H9 (cell line): ENCODE data around the gene ZC3H8. TPM values are rescaled to one million over a fixed set of nuclear protein-coding genes. Genes with fewer than 3 reads are reported as not detected.

Source experiments
- DNase-seq: peaks from one replicate; pipeline ENCODE4 v3.0.0-alpha.2; 2017
- H2AFZ ChIP-seq: one replicate; pipeline ENCODE4 v1.6.1; 2013; ENCODE audit warnings: mild to moderate bottlenecking, low read length, control low read depth, moderate library complexity
- H2AK5ac ChIP-seq: 2 replicates; pipeline ENCODE4 v1.6.1; 2013; ENCODE audit warnings: low read length, control low read depth, mixed read lengths; ENCODE audit not compliant: insufficient read length
- H2BK120ac ChIP-seq: one replicate; pipeline ENCODE4 v1.6.1; 2013; ENCODE audit warnings: low read depth, mild to moderate bottlenecking, low read length, control low read depth, inconsistent platforms; ENCODE audit not compliant: poor library complexity, severe bottlenecking
- H2BK12ac ChIP-seq: 2 replicates; pipeline ENCODE4 v1.6.1; 2013; ENCODE audit warnings: low read length, control low read depth, mixed read lengths, low read depth; ENCODE audit not compliant: insufficient read length
- H2BK15ac ChIP-seq: 2 replicates; pipeline ENCODE4 v1.6.1; 2013; ENCODE audit warnings: low read depth, low read length, control low read depth
- H2BK20ac ChIP-seq: one replicate; pipeline ENCODE4 v1.6.1; 2013; ENCODE audit warnings: low read depth, mild to moderate bottlenecking, low read length, control low read depth, inconsistent platforms; ENCODE audit not compliant: poor library complexity, severe bottlenecking
- H2BK5ac ChIP-seq: 2 replicates; pipeline ENCODE4 v1.6.1; 2013; ENCODE audit warnings: low read length, control low read depth, mixed read lengths; ENCODE audit not compliant: insufficient read length
- H3K14ac ChIP-seq: 2 replicates; pipeline ENCODE4 v1.6.1; 2013; ENCODE audit warnings: low read length, control low read depth; ENCODE audit not compliant: insufficient read depth
- H3K18ac ChIP-seq: 2 replicates; pipeline ENCODE4 v1.6.1; 2013; ENCODE audit warnings: low read depth, mild to moderate bottlenecking, mixed read lengths, low read length, control low read depth; ENCODE audit not compliant: insufficient read length
- H3K23ac ChIP-seq: 2 replicates; pipeline ENCODE4 v1.6.1; 2013; ENCODE audit warnings: low read length, control low read depth, mixed read lengths, low read depth; ENCODE audit not compliant: insufficient read length
- H3K23me2 ChIP-seq: 2 replicates; pipeline ENCODE4 v1.6.1; 2013; ENCODE audit warnings: low read depth, mild to moderate bottlenecking, mixed read lengths, low read length, control low read depth; ENCODE audit not compliant: insufficient read length, poor library complexity, severe bottlenecking
- H3K27ac ChIP-seq: 2 replicates; pipeline ENCODE4 v1.5.1; 2013; ENCODE audit warnings: low read length, control low read depth, mixed read lengths, low read depth; ENCODE audit not compliant: insufficient read length
- H3K27me3 ChIP-seq: 2 replicates; pipeline ENCODE4 v1.6.1; 2013; ENCODE audit warnings: low read length, control low read depth, inconsistent platforms; ENCODE audit not compliant: insufficient read depth
- H3K4ac ChIP-seq: 2 replicates; pipeline ENCODE4 v1.6.1; 2013; ENCODE audit warnings: low read depth, mild to moderate bottlenecking, control low read depth, inconsistent platforms, low read length, moderate library complexity
- H3K4me1 ChIP-seq: 2 replicates; pipeline ENCODE4 v1.6.1; 2013; ENCODE audit warnings: low read length, control low read depth, inconsistent platforms; ENCODE audit not compliant: insufficient read depth
- H3K4me2 ChIP-seq: 2 replicates; pipeline ENCODE4 v1.6.1; 2013; ENCODE audit warnings: low read length, control low read depth, mixed read lengths; ENCODE audit not compliant: insufficient read length, insufficient read depth
- H3K56ac ChIP-seq: 2 replicates; pipeline ENCODE4 v1.6.1; 2013; ENCODE audit warnings: low read depth, mild to moderate bottlenecking, mixed read lengths, low read length, control low read depth; ENCODE audit not compliant: insufficient read length
- H3K79me1 ChIP-seq: 2 replicates; pipeline ENCODE4 v1.6.1; 2013; ENCODE audit warnings: low read depth, mild to moderate bottlenecking, moderate library complexity, low read length, control low read depth, inconsistent platforms; ENCODE audit not compliant: insufficient read depth, poor library complexity, severe bottlenecking
- H3K79me2 ChIP-seq: 2 replicates; pipeline ENCODE4 v1.6.1; 2013; ENCODE audit warnings: low read length, control low read depth, inconsistent platforms; ENCODE audit not compliant: insufficient read depth
- H3K9ac ChIP-seq: 2 replicates; pipeline ENCODE4 v1.6.1; 2013; ENCODE audit warnings: low read length, control low read depth, mixed read lengths; ENCODE audit not compliant: insufficient read length; ENCODE audit errors: extremely low read depth
- H3K9me3 ChIP-seq: one replicate; pipeline ENCODE4 v1.6.1; 2013; ENCODE audit warnings: low read depth, low read length, inconsistent platforms; ENCODE audit not compliant: control insufficient read depth
- H3T11ph ChIP-seq: one replicate; pipeline ENCODE4 v1.6.1; 2013; ENCODE audit warnings: mild to moderate bottlenecking, low read length, control low read depth, inconsistent platforms
- H4K20me1 ChIP-seq: one replicate; pipeline ENCODE4 v1.6.1; 2013; ENCODE audit not compliant: control insufficient read depth, insufficient read length, insufficient read depth
- H4K5ac ChIP-seq: 2 replicates; pipeline ENCODE4 v1.6.1; 2013; ENCODE audit warnings: low read depth, mild to moderate bottlenecking, mixed read lengths, low read length, control low read depth; ENCODE audit not compliant: insufficient read length
- H4K8ac ChIP-seq: replicated peaks from 2 replicates; pipeline ENCODE4 v1.6.1; 2013; ENCODE audit warnings: low read length, control low read depth, mixed read lengths, low read depth; ENCODE audit not compliant: insufficient read length
- H4K91ac ChIP-seq: 2 replicates; pipeline ENCODE4 v1.6.1; 2013; ENCODE audit warnings: low read depth, mild to moderate bottlenecking, moderate library complexity, mixed read lengths, low read length, control low read depth; ENCODE audit not compliant: insufficient read length
- H3K27ac Mint-ChIP-seq, 3 experiments: 2 replicates in 2 of 3; 3 replicates in 1 of 3; pipeline ENCODE4 v1.8.0; 2020 to 2021; ENCODE audit warnings: mixed read lengths in 3 of 3, mild to moderate bottlenecking in 1 of 3, moderate library complexity in 1 of 3
- H3K27me3 Mint-ChIP-seq: 2 replicates; pipeline ENCODE4 v1.8.0; 2021; ENCODE audit warnings: low read depth, mild to moderate bottlenecking, moderate library complexity, mixed read lengths
- H3K36me3 Mint-ChIP-seq, 3 experiments: 2 replicates in 2 of 3; 3 replicates in 1 of 3; pipeline ENCODE4 v1.8.0; 2020 to 2021; ENCODE audit warnings: low read depth in 3 of 3, mixed read lengths in 3 of 3; ENCODE audit not compliant: insufficient read depth in 1 of 3
- H3K4me1 Mint-ChIP-seq, 2 experiments: 2 replicates each; pipeline ENCODE4 v1.8.0; 2020; ENCODE audit warnings: mixed read lengths in 2 of 2
- H3K4me3 Mint-ChIP-seq, 2 experiments: 2 replicates in 1 of 2; 3 replicates in 1 of 2; pipeline ENCODE4 v1.8.0; 2020 to 2021; ENCODE audit warnings: mild to moderate bottlenecking in 2 of 2, mixed read lengths in 2 of 2, moderate library complexity in 1 of 2
- H3K9me3 Mint-ChIP-seq, 2 experiments: 2 replicates in 1 of 2; 3 replicates in 1 of 2; pipeline ENCODE4 v1.8.0; 2020; ENCODE audit warnings: mild to moderate bottlenecking in 2 of 2, mixed read lengths in 2 of 2, moderate library complexity in 1 of 2
- CTCF ChIP-seq: fragments of 200-600 bp; sonication (generic); conservative IDR thresholded peaks from 3 replicates; pipeline ENCODE4 v1.8.0; 2021; ENCODE audit warnings: antibody characterized with exemption, mild to moderate bottlenecking
- total RNA-seq: library from RNA; stranded (reverse); gene quantifications from 2 replicates; pipeline ENCODE4 v1.2.1, GENCODE V29; 2021

ZC3H8 gene
- total RNA-seq, 1 experiment from 2014 or later: 6.9 TPM

GRCh38 chr2:112301171-112301584 is 46.3 kb upstream of the ZC3H8 start:
- Histone ChIP-seq H3K23me2 (no peaks in the 10 kb centered on the region), H3K56ac (no peak overlapping the region), H2AFZ (no peak overlapping the region), H3K18ac (no peak overlapping the region), H3K4ac (no peak overlapping the region), H3K79me2 (no peaks in the 10 kb centered on the region), H3K9me3 (no peaks in the 10 kb centered on the region), H4K8ac (no peak overlapping the region), H3K23ac (no peak overlapping the region), H3K14ac (no peak overlapping the region), H3K4me2 (no peak overlapping the region), H2BK20ac (no peak overlapping the region), H2AK5ac (no peak overlapping the region), H2BK15ac (no peak overlapping the region), H2BK5ac (no peak overlapping the region), H4K5ac (no peak overlapping the region), H3K9ac (no peak overlapping the region), H3K4me1 (no peaks in the 10 kb centered on the region), H4K91ac (no peak overlapping the region), H4K20me1 (no peaks in the 10 kb centered on the region), H3K27me3 (no peaks in the 10 kb centered on the region), H3K27ac (no peak overlapping the region), H3T11ph (no peak overlapping the region), H2BK120ac (no peak overlapping the region), H3K79me1 (no peaks in the 10 kb centered on the region), H2BK12ac (no peak overlapping the region)
- DNase-seq: no peak
- H3K27ac Mint-ChIP-seq: no peak overlapping the region
- H3K36me3 Mint-ChIP-seq: peaks cover 3 to 19% (median 10%) of the 10 kb centered on the region in 3 experiments
- TF ChIP-seq CTCF: no peak
- no peaks in the 10 kb centered on the region for H3K27me3 Mint-ChIP-seq
- H3K4me1 Mint-ChIP-seq: no peaks in the 10 kb centered on the region
- H3K4me3 Mint-ChIP-seq: no peak overlapping the region
- no peaks in the 10 kb centered on the region for H3K9me3 Mint-ChIP-seq
